ENCODE measurements around the gene SERPINB12.

SERPINB12 gene, protein sequence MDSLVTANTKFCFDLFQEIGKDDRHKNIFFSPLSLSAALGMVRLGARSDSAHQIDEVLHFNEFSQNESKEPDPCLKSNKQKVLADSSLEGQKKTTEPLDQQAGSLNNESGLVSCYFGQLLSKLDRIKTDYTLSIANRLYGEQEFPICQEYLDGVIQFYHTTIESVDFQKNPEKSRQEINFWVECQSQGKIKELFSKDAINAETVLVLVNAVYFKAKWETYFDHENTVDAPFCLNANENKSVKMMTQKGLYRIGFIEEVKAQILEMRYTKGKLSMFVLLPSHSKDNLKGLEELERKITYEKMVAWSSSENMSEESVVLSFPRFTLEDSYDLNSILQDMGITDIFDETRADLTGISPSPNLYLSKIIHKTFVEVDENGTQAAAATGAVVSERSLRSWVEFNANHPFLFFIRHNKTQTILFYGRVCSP

DNA sequence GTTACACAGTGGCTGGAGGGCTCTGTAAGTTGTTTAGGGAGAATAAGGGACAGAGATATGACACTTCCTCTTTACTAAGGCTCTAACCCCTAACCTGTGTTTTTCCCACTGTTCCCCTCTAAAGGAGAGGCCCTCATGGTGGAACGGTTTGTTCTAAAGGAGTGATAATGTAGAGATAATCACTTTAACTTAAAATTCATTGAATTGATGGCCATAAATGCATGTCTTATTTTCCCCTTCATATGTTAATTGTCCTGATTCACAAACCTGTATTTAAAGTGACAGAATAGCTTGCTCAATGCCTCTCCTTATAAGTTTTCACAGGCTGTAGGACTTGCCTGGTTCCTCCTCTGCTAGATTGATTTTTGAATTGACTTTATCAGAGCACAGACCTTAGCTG, at the start of gene SERPINB12:
TSS of gene SERPINB12 (plus strand) at position 301 of the 400 bp plus-strand sequence. CDS start 13,791 bp downstream, outside the sequence.
- DNase-seq (ENCODE audit: low read depth in 3 of 3) = no peak

DNA sequence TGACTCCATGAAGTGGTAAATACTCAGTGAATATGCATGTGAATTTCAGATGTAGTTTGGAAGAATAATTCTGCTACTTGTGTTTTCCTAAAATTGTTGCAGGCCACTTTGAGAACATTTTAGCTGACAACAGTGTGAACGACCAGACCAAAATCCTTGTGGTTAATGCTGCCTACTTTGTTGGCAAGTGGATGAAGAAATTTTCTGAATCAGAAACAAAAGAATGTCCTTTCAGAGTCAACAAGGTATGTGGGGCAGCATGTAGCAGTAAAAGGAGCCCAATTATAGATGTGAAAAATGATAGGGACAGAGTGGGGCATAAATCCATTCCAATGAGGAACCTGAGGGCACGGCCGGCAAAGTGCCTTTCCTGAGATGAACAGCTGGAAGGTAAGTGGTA, 49.3 kb upstream of the SERPINB12 start:
- DNase-seq (ENCODE audit: low read depth in 3 of 3) = no peak

DNA sequence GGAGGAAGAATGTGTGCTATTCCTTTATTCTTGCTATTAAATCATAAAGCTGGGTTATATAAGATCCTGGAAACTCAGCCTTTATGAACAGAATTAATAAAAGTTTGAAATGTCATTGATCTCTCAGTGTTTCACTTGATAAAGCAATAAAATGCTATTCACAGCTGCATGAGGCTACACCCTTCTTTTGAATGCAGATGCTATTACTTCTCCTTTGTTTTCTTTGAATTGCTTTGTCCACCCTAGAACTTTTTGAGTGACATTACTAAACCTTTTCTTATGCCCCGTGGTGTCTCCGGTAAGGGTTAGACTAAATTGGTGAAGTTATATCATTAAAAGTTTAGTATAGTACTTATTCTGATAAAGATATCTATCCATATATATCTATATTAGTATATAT, 46.5 kb upstream of the SERPINB12 start:
- no peak for DNase-seq (ENCODE audit: low read depth in 3 of 3)

DNA sequence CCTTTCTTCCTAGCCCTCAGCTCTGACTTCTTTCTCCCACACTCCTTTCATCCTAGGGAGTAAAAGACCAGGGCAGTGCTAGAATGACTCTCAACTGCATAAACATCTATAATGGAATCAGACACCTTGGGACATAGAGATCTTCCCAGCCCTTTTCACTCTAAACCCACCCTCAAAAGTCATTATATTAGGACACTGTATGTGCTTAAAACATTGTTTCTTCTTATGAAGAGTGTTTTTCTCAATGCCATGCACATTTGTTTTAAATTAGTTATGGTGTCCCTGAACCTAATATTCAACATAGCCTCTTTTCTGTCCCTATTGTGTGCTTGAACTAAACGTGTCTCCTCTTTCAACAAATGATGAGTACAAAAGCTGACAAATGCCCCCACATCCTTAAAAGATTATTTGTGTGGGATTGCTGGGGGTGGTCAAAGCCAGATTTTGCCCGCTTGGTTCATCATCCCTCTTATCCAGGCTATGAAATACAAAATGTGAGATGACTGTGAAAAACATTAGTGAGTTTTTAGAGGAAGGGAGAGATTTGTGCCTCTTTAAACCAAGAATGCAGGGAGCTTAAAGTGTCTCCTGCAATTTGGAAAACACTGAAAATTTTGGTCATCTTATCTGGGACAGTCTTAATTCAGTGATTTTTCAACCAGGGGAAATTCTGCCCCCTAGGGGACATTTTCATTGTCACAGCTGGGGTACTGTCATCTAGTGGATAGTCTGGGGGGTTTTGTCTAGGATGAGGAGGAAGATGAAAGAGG, 36.4 kb upstream of the SERPINB12 start:
- no peak for DNase-seq (ENCODE audit: low read depth in 3 of 3)

DNA sequence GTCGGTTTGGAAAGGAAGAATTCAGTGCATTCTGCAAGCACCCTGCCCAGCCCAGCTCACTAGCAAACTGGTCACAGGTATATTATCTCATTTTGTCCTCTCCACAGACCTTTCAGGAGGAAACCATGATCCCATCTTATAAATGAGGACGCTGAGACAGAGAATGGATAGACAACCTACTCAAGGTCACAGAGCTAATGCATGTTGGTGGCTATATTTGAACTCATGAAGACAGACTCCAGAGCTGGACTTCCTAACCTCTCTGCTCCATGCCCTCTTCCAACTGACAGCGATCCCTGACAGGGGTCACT, 35.9 kb upstream of the SERPINB12 start:
- no peak for DNase-seq (ENCODE audit: low read depth in 3 of 3)

DNA sequence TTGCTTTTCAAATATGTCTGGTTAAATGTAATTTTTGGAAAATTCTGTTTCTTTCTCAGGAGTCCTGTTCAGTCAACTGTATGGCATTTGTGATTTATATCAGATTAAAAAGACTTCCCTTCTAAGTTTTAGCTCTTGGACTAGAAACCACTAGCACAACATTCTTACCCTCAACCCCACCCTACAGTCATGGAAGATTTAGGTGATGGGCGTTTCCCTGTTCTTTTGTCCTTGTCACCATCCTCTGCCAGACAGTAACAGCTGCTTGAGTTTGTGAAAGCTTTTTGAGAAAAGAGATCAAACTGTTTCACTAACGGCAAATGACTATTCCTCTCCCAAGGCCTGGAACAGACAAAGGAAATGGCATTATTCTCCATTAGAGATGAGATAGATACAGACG, 33.6 kb upstream of the SERPINB12 start:
- DNase-seq (ENCODE audit: low read depth in 3 of 3) = no peak

DNA sequence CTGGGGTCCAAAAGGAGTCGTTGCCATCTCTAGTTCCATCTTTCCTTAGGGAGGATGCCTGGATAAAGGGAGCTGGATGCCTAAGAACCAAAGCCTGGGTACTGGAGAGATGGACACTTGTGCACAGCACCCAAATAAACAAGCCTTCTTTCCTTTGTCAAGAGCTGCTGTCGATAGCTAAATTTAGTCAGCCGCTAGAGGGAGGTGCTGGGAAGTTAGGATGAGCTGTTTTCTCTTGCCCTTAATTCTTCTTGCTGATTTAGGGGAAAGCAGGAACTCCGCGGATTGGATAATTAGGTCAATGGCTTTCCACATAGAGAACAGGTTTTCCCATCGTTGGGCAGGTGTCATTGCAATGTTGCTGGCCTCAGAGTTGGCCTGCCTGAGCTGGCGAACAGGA, 30.9 kb upstream of the SERPINB12 start:
- no peak for DNase-seq (ENCODE audit: low read depth in 3 of 3)

DNA sequence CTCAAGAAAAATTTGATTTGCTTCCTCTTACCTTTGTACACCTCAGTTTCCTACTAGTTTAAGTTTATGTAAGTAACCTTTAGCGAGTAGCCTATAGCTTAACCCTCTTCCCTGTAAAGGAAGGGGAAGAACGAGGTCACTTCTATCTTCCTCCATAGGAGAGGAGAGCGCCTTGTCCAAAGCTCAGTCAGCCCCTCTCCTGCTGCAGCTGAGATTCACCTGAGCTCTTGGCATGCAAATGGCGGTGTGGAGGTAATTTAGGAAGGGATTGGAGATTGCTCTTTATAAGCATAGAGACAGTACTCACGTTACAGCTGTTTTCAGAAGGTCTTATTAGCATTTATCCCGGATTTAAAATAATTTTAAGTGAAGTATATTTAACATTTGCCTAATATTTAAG, 27.8 kb upstream of the SERPINB12 start:
- no peak for DNase-seq (ENCODE audit: low read depth in 3 of 3)

DNA sequence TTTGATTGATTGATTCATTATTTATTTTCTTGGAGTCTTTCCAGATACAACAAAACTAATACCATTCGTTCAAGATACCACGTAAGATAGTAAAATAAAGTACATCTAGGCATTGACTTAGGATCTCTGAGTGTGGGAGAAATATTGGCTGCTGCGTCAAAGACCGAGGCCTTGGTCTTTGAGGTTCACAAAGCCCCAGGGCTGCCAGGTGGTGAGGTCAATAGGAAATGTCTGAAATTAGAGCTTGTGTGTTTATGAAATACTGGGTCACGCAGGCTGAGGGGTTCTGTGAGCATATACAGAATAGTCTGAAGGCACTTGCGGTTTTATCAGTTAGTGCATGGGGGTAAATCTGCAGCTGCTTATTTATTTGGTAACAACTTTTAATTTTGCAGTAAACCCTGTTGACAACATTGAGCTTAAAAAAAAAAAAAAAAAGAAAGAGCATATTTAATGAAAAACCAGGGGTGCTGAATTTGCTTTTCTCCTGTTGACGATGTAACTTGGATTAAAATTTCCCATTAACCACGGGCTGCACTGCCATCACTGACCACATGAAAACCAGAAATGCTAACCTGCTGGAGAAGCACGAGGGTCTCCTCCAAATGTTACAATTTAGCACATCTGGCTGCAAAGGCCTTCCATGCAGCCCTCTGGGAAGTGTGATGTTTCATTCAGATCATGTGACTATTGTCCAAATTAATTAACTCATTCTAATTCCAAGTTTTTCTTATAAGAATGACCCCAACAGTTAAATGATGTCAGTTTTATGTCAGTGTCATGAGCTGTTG, 27.1 kb upstream of the SERPINB12 start:
- no peak for DNase-seq (ENCODE audit: low read depth in 3 of 3)

DNA sequence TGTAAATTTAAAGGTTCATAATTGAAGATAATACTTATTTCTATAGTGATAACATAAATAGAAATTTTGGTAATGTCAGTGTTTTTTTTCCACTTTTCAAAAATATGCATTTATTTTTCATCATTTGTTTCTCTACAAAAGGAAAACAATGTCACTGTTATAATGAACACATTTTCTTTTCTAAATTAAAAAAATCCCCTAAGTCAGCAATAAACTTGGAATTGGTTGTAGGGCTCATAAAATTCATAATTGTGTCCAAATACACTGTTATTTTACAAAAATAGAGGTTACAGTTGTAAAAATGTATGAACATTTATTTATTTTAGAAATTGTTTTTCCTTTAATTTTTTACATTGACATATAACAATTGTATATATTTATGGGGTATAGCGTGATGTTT, 26.4 kb upstream of the SERPINB12 start:
- no peak for DNase-seq (ENCODE audit: low read depth in 3 of 3)

DNA sequence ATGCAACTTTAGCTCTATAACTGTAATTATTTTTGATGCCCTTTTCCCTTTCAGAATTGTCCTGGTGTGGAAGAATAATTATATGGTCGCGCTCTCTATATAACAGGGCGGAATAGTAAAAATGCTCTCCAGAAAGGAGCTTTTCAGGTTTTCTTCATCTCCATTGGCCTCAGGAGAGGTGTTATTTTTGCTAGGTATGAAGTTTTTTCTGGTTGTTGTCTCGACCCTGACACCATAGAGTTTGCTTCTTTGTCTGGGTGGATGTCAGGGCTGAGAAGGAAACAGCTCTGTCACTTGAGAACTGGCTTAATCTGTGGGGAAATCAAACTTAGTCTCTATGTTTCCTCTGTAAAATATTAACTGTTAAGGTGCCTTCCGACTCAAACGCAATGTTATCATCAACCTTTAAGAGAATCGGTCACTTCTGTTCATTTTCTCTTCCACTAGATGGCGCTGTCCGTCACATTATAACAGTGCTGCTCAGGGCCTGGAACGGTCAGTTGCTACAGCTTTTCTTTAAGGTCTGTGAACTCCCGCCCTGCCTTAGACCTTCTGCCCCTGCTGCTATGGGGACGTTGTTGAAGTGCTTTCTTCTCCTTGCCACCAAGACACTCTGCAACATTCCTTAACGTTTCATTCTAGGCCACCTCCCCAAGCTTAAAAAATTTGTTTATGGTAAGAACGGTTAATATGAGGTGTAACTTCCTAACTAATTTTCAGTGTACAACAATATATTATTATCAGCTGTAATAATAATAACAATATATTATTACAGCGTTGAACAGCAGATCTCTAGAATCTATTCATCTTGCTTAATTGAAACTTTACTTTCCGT, 23.8 kb upstream of the SERPINB12 start:
- peak in 2 of 3 experiments; percentile 5 to 29 for DNase-seq (ENCODE audit: low read depth in 3 of 3)

DNA sequence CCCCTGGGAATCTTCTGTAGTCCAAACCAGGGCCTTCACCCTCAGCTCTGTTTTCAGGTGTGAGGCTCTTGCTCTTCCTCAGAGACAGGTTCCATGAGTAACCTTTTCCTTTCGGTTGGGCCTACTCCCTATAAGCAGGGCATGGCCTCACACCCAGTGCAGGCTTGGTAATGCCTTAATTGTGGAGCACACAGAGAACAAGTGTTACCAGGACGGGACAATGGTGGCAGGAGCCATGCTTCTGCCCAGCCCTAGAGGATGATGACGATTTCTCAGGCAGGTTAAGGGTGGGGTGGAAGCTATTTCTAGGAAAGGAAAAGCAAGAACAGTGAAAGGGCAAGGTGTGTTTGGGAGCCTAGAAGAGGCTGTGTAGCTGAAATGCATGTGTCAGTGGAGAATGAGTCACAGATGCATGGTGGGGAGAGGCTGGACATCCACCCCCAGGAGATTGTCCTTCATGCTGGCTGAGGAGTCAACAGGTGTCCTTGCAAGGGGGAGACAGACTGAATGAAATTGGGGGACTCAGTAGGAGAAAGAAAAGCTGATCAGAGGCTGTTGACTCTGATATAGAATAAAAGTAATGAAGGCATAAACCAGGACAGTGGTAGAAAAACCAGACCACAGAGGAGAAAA, 22.0 kb upstream of the SERPINB12 start:
- DNase-seq (ENCODE audit: low read depth in 3 of 3) = no peak

DNA sequence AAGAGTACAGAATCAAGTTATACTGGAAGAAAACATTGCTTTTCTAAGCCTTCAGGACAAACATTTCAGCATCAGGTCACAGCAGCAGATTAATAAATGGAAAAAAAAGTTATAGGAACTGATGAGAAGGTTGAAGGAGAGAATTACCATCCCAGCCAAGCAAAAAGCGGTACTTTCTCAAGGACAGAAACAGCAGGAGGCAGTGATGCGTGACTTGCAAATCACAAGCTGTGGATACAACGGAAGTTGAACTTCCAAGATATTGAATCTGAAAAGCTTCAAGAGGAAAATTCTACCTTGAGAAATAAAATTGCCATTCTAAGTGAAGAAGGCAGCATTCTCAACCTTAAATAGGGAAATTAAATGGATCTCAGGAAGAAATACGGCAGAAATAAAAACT, 18.5 kb upstream of the SERPINB12 start:
- no peak for DNase-seq (ENCODE audit: low read depth in 3 of 3)

DNA sequence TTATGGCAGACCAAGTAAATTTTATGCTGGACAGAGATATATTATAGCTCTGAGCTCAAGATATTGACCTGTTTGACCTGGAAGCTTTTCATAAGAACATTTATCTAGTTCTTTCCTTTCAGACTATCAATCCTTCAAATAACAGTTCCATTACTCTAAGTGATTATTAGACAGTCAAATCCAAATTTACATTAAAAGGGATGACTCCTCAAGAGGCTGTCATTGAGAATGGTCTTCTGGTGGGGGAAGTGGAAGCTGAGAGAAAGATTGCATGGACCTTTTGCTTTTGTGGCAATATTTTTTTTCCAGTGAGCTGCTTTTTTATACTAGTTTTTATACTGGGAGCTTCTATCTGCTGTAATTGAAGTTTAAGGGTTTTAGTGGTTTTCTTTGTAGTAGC, 14.9 kb upstream of the SERPINB12 start:
- no peak for DNase-seq (ENCODE audit: low read depth in 3 of 3)

DNA sequence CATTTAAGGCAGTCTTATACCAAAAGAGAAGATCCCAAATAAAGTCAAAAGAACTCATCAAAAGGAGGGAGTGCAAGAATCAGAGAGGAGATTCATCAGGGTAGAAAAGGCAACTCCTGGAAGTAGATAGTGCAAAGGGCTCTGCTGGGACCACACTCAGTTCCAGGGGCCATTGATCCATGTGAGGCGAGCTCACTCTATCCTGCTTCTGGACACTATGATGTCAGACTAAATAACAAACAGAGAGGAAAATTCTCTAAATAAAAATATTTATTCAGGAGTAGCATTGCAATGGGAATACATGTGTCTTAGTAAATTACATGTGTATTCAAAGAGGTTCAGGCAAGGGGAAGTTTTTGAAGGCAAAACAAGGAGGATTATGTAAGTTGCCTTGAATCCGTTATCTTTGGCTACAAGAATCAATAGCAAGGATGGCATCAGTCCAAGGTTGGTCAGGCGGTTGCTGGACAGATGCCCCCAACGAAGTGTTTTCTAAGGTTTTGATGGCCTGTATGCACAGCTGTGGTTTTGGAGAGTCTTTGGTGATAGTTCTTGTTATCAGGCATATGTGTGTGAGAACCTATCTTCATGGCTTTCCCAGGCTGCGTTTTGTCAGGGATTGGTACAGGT, 13.2 kb upstream of the SERPINB12 start:
- DNase-seq (ENCODE audit: low read depth in 3 of 3) = no peak

DNA sequence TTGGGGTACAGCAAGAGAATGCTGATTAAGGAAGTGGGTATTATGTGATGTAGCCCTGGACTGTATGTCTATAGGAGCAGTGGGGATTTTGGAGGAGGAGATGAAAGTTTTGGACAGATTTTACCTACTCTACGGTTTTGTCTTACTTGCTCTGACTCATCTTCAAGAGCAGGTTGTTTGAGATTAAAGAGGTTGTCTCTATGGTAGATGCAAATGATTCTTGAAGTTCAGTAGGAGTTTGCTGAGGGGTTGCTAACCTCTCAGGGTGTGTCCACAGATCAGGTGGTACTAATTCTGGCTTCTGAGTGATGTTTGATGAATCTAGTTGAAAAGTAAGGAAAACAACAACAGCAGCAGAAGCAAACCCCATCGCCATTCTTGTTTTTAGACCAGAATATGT, 9.7 kb upstream of the SERPINB12 start:
- no peak for DNase-seq (ENCODE audit: low read depth in 3 of 3)

DNA sequence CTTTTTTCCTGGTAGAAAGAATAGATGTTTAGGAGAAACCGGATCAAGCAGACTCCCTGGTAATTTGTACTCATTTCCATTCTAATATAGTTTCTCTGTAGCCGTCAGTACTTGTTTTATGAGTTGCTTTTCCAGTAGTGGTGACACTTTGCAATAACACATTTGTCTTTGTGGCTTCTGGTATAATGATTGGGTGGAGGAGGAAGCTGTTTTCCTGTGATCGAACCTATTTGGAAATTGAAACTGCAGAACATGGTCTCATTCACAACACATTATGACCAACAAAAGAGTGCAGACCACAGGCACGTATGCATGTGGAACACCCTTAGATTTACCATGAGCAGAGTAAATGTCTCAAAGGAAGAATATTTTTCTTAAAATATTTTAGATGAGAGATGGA, 7.6 kb upstream of the SERPINB12 start:
- DNase-seq (ENCODE audit: low read depth in 3 of 3) = no peak

DNA sequence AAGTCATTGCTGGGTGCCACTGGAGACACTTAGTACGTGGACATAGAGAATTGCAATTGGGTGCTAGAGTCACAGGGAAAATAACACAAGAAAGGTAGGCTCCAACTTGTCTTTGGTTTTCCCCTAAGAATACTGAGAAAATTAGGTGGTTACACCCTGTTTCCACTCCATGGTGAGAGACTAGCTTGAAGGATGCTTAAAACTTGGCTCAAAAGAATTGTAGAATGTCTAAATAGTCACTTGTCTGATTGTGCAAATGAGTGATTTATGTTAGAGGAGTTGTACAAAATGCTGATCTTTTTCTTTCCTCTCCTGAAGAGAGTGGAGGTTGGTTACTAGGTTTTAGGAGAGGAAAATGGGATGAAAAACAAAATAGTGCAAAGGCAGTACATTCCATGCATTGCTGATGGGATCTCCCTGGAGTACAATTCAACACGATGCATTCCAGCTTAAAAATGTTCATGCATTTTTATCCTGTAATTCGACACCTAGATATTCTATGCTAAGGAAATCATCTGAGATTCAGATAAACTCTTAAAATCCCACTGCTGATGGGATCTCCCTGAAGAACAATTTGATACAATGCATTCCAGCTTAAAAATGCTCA, 2.2 kb upstream of the SERPINB12 start:
- DNase-seq (ENCODE audit: low read depth in 3 of 3) = no peak

DNA sequence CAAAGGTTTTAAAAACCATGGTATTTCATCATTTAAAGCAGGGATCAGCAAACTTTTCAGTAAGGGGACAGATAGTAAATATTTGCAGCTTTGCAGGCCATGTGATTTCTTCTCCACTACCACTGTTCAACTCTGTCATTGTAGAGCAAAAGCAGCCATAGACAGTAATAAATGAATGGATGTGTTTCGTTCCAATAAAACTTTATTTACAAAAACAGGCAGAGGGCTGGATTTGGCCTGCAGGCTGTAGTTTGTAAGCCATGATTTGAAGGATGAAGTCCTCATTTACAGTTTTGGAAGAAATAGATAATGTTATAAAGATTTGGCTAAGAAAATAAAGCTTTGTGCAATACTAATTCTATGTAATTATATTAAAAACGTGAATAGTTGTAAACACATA, 1.8 kb downstream of the SERPINB12 start:
- DNase-seq (ENCODE audit: low read depth in 3 of 3) = no peak

DNA sequence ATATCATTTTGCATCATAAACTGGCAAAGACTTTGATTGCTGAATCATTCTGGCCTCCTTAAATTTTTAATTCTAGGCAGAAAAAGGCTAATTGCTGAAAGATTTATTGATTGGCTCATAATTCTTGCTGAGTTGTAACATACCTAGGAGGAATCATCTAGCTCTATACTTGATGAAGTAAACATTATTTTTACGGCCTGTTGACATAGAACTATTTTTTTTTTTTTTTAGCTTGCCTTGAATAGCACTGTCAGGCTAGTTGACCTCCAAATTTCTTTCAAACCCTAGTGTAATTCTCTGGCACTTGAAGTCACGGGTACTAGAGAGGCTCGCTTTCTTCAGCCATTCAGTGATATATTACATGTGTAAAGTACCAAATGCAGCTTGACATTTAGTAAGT, 2.8 kb downstream of the SERPINB12 start:
- no peak for DNase-seq (ENCODE audit: low read depth in 3 of 3)

All from stimulated activated CD4-positive, alpha-beta T cell treated with anti-CD3 and anti-CD28 coated beads, TNF-alpha, amount 100 ng/mL, for 4 hours (primary cell).